HG03558 (cell line): ENCODE measurements around the gene DLGAP4.

ENCODE experiments used
- ATAC-seq: cut with Tn5 transposase; IDR thresholded peaks from one replicate; pipeline ENCODE4 v1.9.1; 2021; ENCODE audit warnings: moderate number of reproducible peaks; ENCODE audit not compliant: unreplicated experiment; ENCODE audit errors: extremely low read depth

DLGAP4 gene

GRCh38 chr20:36307412-36308325 is 1.5 kb downstream of the DLGAP4 start:
- ATAC-seq: no peak

GRCh38 chr20:36308353-36308752 is 2.2 kb downstream of the DLGAP4 start:
- no peak for ATAC-seq

GRCh38 chr20:36308986-36309385 is 2.8 kb downstream of the DLGAP4 start:
- ATAC-seq: no peak

- ATAC-seq: no peak
These were observed 3.5 kb downstream of the DLGAP4 start for GRCh38 chr20:36309643-36310042.

- ATAC-seq: no peak
These were observed 4.3 kb downstream of the DLGAP4 start for GRCh38 chr20:36310215-36310981.

GRCh38 chr20:36311141-36311853 is 5.2 kb downstream of the DLGAP4 start:
- ATAC-seq: no peak

GRCh38 chr20:36311854-36312723 is 6.0 kb downstream of the DLGAP4 start:
- ATAC-seq: no peak

- no peak for ATAC-seq
These were observed 6.7 kb downstream of the DLGAP4 start for GRCh38 chr20:36312724-36313441.

GRCh38 chr20:36313476-36313875 is 7.3 kb downstream of the DLGAP4 start:
- ATAC-seq: no peak

GRCh38 chr20:36313926-36314325 is 7.8 kb downstream of the DLGAP4 start:
- no peak for ATAC-seq

- ATAC-seq: no peak
These were observed 8.8 kb downstream of the DLGAP4 start for GRCh38 chr20:36314734-36315544.

GRCh38 chr20:36315545-36316351 is 9.6 kb downstream of the DLGAP4 start:
- ATAC-seq: no peak

GRCh38 chr20:36317675-36318074 is 11.5 kb downstream of the DLGAP4 start:
- ATAC-seq: no peak

- no peak for ATAC-seq
These were observed 12.0 kb downstream of the DLGAP4 start for GRCh38 chr20:36318166-36318565.

- ATAC-seq: no peak
These were observed 13.5 kb downstream of the DLGAP4 start for GRCh38 chr20:36319356-36320260.

GRCh38 chr20:36320261-36320897 is 14.2 kb downstream of the DLGAP4 start:
- ATAC-seq: no peak
